Bladder microvascular endothelial cell (primary cell): ENCODE data around the gene RPL18. TPM values are rescaled to one million over a fixed set of nuclear protein-coding genes. Genes with fewer than 3 reads are reported as not detected.

ENCODE experiments used
- total RNA-seq: library from RNA; depleted of rRNA; stranded (reverse); fragments of >200 nt; gene quantifications from 2 replicates; pipeline ENCODE4 v1.2.3, GENCODE V29; 2014

RPL18 gene
- 1,360 and 2,089 TPM in 2 replicates for total RNA-seq

GRCh38 chr19:48618916-48619691 is at the start of gene RPL18, which contains the start of gene SPHK2:
RPL18 (minus strand) TSS chr19:48619178; CDS start chr19:48619143, 35 bp downstream.
SPHK2 (plus strand) TSS chr19:48619506; CDS start chr19:48620515, 1,009 bp downstream.

GRCh38 chr19:48646001-48646721 is 27.2 kb upstream of the RPL18 start, which contains the start of gene CA11:
CA11 (minus strand) TSS chr19:48646187; CDS start chr19:48645632, 555 bp downstream.

GRCh38 chr19:48636859-48637448 is 18.0 kb upstream of the RPL18 start, which contains the start of gene DBP:
DBP (minus strand) TSS chr19:48637379; CDS start chr19:48636994, 385 bp downstream.

GRCh38 chr19:48614436-48615230 is 4.3 kb downstream of the RPL18 start, which contains the start of gene FAM83E:
FAM83E (minus strand) TSS chr19:48615076; CDS start chr19:48613372, 1,704 bp downstream.

GRCh38 chr19:48606463-48607358 is 12.3 kb downstream of the RPL18 start, which contains the start of gene SPACA4:
SPACA4 (plus strand) TSS chr19:48606742; CDS start chr19:48606979, 237 bp downstream.

Other genes with a start within 250 kb of the RPL18 start
- gene KDELR1, start 227.6 kb downstream of the RPL18 start, total RNA-seq, result 31.9 and 51.2 TPM in 2 replicates
- gene GRIN2D, start 225.5 kb downstream of the RPL18 start, total RNA-seq, result 0.19 and 0.32 TPM in 2 replicates
- 14.7 and 39.3 TPM in 2 replicates for gene GRWD1, start 173.2 kb downstream of the RPL18 start, total RNA-seq
- gene KCNJ14, start 163.6 kb downstream of the RPL18 start, total RNA-seq, result under 0.01 and 0.63 TPM in 2 replicates
- 48.4 and 53.1 TPM in 2 replicates for gene CYTH2, start 149.8 kb downstream of the RPL18 start, total RNA-seq
- gene LMTK3, start 107.3 kb downstream of the RPL18 start, total RNA-seq, result 0.06 TPM in 1 of 2 replicates, not detected in the other
- gene SULT2B1, start 67.0 kb downstream of the RPL18 start, total RNA-seq, result not detected in 2 replicates
- not detected in 2 replicates for gene SPACA4, start 12.4 kb downstream of the RPL18 start, total RNA-seq
- 0.49 and 0.94 TPM in 2 replicates for gene FAM83E, start 4.1 kb downstream of the RPL18 start, total RNA-seq
- gene SPHK2, start 328 bp upstream of the RPL18 start, total RNA-seq, result 5.2 and 6.4 TPM in 2 replicates
- 1.5 and 2.6 TPM in 2 replicates for gene DBP, start 18.2 kb upstream of the RPL18 start, total RNA-seq
- 0.97 and 2.7 TPM in 2 replicates for gene CA11, start 27.0 kb upstream of the RPL18 start, total RNA-seq
- gene NTN5, start 53.8 kb upstream of the RPL18 start, total RNA-seq, result 0.06 and 0.16 TPM in 2 replicates
- not detected in 2 replicates for gene FUT2, start 76.8 kb upstream of the RPL18 start, total RNA-seq
- 0.16 and 0.25 TPM in 2 replicates for gene MAMSTR, start 100.5 kb upstream of the RPL18 start, total RNA-seq
- 60.3 and 78.2 TPM in 2 replicates for gene RASIP1, start 121.4 kb upstream of the RPL18 start, total RNA-seq
- gene IZUMO1, start 127.7 kb upstream of the RPL18 start, total RNA-seq, result 0.16 and 0.50 TPM in 2 replicates
- 6.3 and 6.9 TPM in 2 replicates for gene FUT1, start 133.5 kb upstream of the RPL18 start, total RNA-seq
- gene FGF21, start 136.3 kb upstream of the RPL18 start, total RNA-seq, result not detected in 2 replicates
- 31.7 and 33.9 TPM in 2 replicates for gene BCAT2, start 191.9 kb upstream of the RPL18 start, total RNA-seq
- gene HSD17B14, start 217.3 kb upstream of the RPL18 start, total RNA-seq, result 5.7 and 9.9 TPM in 2 replicates
- 0.32 and 4.3 TPM in 2 replicates for gene PLEKHA4, start 249.4 kb upstream of the RPL18 start, total RNA-seq